GM10847 (cell line): ENCODE results near the gene LCNL1.

Experiments used
- POLR2A ChIP-seq: IDR thresholded peaks from 2 replicates; pipeline ENCODE4 v1.6.1; 2011; ENCODE audit not compliant: insufficient read length; ENCODE audit errors: extremely low read depth

Gene LCNL1

GRCh38 chr9:137034709-137035506 lies 52.1 kb downstream of the LCNL1 start:
- no peak for TF ChIP-seq POLR2A
